HepG2 (cell line): ENCODE results near the gene HIF3A. TPM values are rescaled to one million over a fixed set of nuclear protein-coding genes. Genes with fewer than 3 reads are reported as not detected.

ENCODE experiments used
- ATAC-seq: fragments of 200-7000 bp; cut with Tn5 transposase; 3 replicates; pipeline ENCODE4 v1.9.1; 2020; ENCODE audit warnings: mild to moderate bottlenecking, moderate library complexity
- BruUV-seq: library from RNA; stranded (reverse); fragments of 400-500 nt; replicated peaks from 2 replicates; lab custom pipeline; 2021; lab: Mats Ljungman, UMichigan
- CTCF ChIA-PET: fragments of 300-600 bp; formaldehyde crosslinking; extraction: SDS; loops from one replicate; lab custom pipeline; 2021; ENCODE audit warnings: low total read pairs, inconsistent platforms, low intra/inter-chr PET ratio; lab: Yijun Ruan, JAX
- POLR2A ChIA-PET: fragments of 350-600 bp; sonication (Branson Sonifier 250); formaldehyde crosslinking; loops from one replicate; lab custom pipeline; 2020; ENCODE audit warnings: antibody characterized with exemption, inconsistent platforms; lab: Yijun Ruan, JAX
- DNase-seq: peaks from one replicate; pipeline ENCODE4 v3.0.0-alpha.2; 2015; ENCODE audit warnings: low spot score
- FAIRE-seq: peaks from 3 replicates; lab custom pipeline; 2011; peaks lifted over from hg19 to GRCh38; lab: Jason Lieb, UNC
- H2AFZ ChIP-seq: one replicate; pipeline ENCODE4 v1.6.1; 2011; ENCODE audit warnings: low read length, inconsistent platforms
- H3K27ac ChIP-seq: fragments of 300-600 bp; 3 replicates; pipeline ENCODE4 v1.8.0; 2011; ENCODE audit warnings: mixed run types, mild to moderate bottlenecking, mixed read lengths, low read length, inconsistent platforms; ENCODE audit not compliant: insufficient read depth; ENCODE audit errors: extremely low read length
- H3K27me3 ChIP-seq, 2 experiments: fragments of 200-600 bp in 1 of 2; 2 replicates in 1 of 2; 3 replicates in 1 of 2; pipeline versions ENCODE4 v1.6.0 to v1.8.0; 2011; ENCODE audit warnings: low read length in 2 of 2, mild to moderate bottlenecking in 2 of 2, moderate library complexity in 2 of 2, inconsistent platforms in 1 of 2; ENCODE audit not compliant: insufficient read depth in 2 of 2, control insufficient read depth in 1 of 2
- H3K36me3 ChIP-seq, 2 experiments: fragments of 200-600 bp in 1 of 2; replicated peaks in 1 of 2; 2 replicates in 1 of 2; 3 replicates in 1 of 2; pipeline versions ENCODE4 v1.5.1 to v1.8.0; 2011; ENCODE audit warnings: low read length in 2 of 2, inconsistent platforms in 1 of 2; ENCODE audit not compliant: insufficient read depth in 2 of 2, control insufficient read depth in 1 of 2
- H3K4me1 ChIP-seq: 2 replicates; pipeline ENCODE4 v1.5.1; 2012; ENCODE audit warnings: low read length, inconsistent platforms; ENCODE audit not compliant: insufficient read depth
- H3K4me2 ChIP-seq: 2 replicates; pipeline ENCODE4 v1.6.0; 2011; ENCODE audit warnings: low read depth, low read length, inconsistent platforms
- H3K4me3 ChIP-seq, 3 experiments: fragments of 200-600 bp in 1 of 3; sonication (generic), shearing (Covaris generic) in 1 of 3; replicated peaks in 1 of 3; 2 replicates each; pipeline ENCODE4 v1.5.1; 2011 to 2016; ENCODE audit warnings: low read length in 3 of 3, inconsistent platforms in 2 of 3, low read depth in 2 of 3, mild to moderate bottlenecking in 2 of 3, control low read depth in 1 of 3, mixed read lengths in 1 of 3; ENCODE audit not compliant: insufficient read depth in 1 of 3
- H3K79me2 ChIP-seq: one replicate; pipeline ENCODE4 v1.6.1; 2011; ENCODE audit warnings: low read length, inconsistent platforms; ENCODE audit not compliant: insufficient read depth
- H3K9ac ChIP-seq: 2 replicates; pipeline ENCODE4 v1.6.0; 2011; ENCODE audit warnings: mild to moderate bottlenecking, low read depth, low read length, inconsistent platforms; ENCODE audit not compliant: insufficient read depth
- H3K9me3 ChIP-seq: 2 replicates; pipeline ENCODE4 v1.5.1; 2012; ENCODE audit warnings: mild to moderate bottlenecking, low read length
- H4K20me1 ChIP-seq: 2 replicates; pipeline ENCODE4 v1.6.0; 2011; ENCODE audit warnings: inconsistent platforms, mild to moderate bottlenecking, low read length, moderate library complexity; ENCODE audit not compliant: insufficient read depth
- FOSL2 ChIP-seq: sonication (generic); formaldehyde crosslinking; IDR thresholded peaks from 2 replicates; pipeline ENCODE4 v1.4.0; 2020; ENCODE audit warnings: missing genetic modification reagents
- HMGXB4 ChIP-seq, 2 experiments: sonication (generic) in 1 of 2; formaldehyde crosslinking in 1 of 2; IDR thresholded peaks; 2 replicates each; pipeline versions ENCODE4 v1.4.0 to v1.6.1; 2018 to 2020; ENCODE audit warnings: missing genetic modification reagents in 2 of 2, borderline replicate concordance in 1 of 2, low read depth in 1 of 2, mild to moderate bottlenecking in 1 of 2, missing biosample characterization in 1 of 2
- NFE2 ChIP-seq: sonication (generic); formaldehyde crosslinking; IDR thresholded peaks from 2 replicates; pipeline ENCODE4 v1.4.0; 2020; ENCODE audit warnings: missing genetic modification reagents
- NFKB2 ChIP-seq: sonication (generic); formaldehyde crosslinking; IDR thresholded peaks from 2 replicates; pipeline ENCODE4 v1.4.0; 2020; ENCODE audit warnings: missing genetic modification reagents, borderline replicate concordance
- PBX2 ChIP-seq: IDR thresholded peaks from 2 replicates; pipeline ENCODE4 v1.6.1; 2016; ENCODE audit warnings: control low read depth
- RXRA ChIP-seq: sonication (generic); formaldehyde crosslinking; IDR thresholded peaks from 2 replicates; pipeline ENCODE4 v1.5.1; 2020; ENCODE audit warnings: missing genetic modification reagents
- SRSF4 ChIP-seq: fragments of 200-400 bp; formaldehyde crosslinking; IDR thresholded peaks from one replicate; pipeline ENCODE4 v1.6.1; 2018; ENCODE audit warnings: mild to moderate bottlenecking, low read depth, low read length, moderate library complexity; ENCODE audit not compliant: poor library complexity, severe bottlenecking
- ZBTB14 ChIP-seq: sonication (generic); formaldehyde crosslinking; IDR thresholded peaks from 2 replicates; pipeline ENCODE4 v1.4.0; 2020; ENCODE audit warnings: missing genetic modification reagents
- ZBTB34 ChIP-seq: sonication (generic); formaldehyde crosslinking; IDR thresholded peaks from 2 replicates; pipeline ENCODE4 v1.8.0; 2022; ENCODE audit warnings: mild to moderate bottlenecking, missing genetic modification reagents
- ZNF335 ChIP-seq: sonication (generic); formaldehyde crosslinking; IDR thresholded peaks from 2 replicates; pipeline ENCODE4 v1.4.0; 2020; ENCODE audit warnings: missing genetic modification reagents
- ZNF773 ChIP-seq: sonication (generic); formaldehyde crosslinking; IDR thresholded peaks from 2 replicates; pipeline ENCODE4 v1.4.0; 2020; ENCODE audit warnings: missing genetic modification reagents, borderline replicate concordance
- ZSCAN21 ChIP-seq: sonication (generic); formaldehyde crosslinking; IDR thresholded peaks from 2 replicates; pipeline ENCODE4 v1.8.0; 2022; ENCODE audit warnings: mild to moderate bottlenecking, missing genetic modification reagents, moderate library complexity, borderline replicate concordance
- whole genome bisulfite sequencing: methylation state at CpG from one replicate; pipeline ENCODE4 v1.1.6; 2017; ENCODE audit warnings: low lambda C conversion rate; 5-methylcytosine and 5-hydroxymethylcytosine counted together
- in situ Hi-C: cut with HindIII; loops from 2 replicates; pipeline ENCODE4 v1.10.0; 2017; ENCODE audit warnings: low pct_unique_long_range_greater_than_20kb; ENCODE audit not compliant: extremely low pct_ligation_motif_present
- intact Hi-C: fragments of 100-400 bp; cut with micrococcal nuclease; formaldehyde crosslinking; loops from one replicate; pipeline ENCODE4 v1.10.0; 2022; ENCODE audit not compliant: unreplicated experiment
- polyA plus RNA-seq, 8 experiments: library from polyadenylated mRNA; depleted of rRNA in 3 of 8; stranded (reverse) in 7 of 8; unstranded in 1 of 8; fragments of >200 nt; fragmentation: Illumina TruSeq in 4 of 8; extraction: Trizol in 4 of 8; gene quantifications; 2 replicates each; pipeline versions ENCODE4 v1.2.1 to v1.2.3, GENCODE V29; 2011 to 2016; ENCODE audit warnings: low read depth in 4 of 8, missing spikeins in 1 of 8, mixed read lengths in 1 of 8; ENCODE audit not compliant: insufficient read depth in 1 of 8
- total RNA-seq, 5 experiments: library from RNA; depleted of rRNA; stranded (reverse); fragments of >200 nt; fragmentation: Illumina TruSeq; extraction: Trizol; gene quantifications; 2 replicates each; pipeline ENCODE4 v1.2.3, GENCODE V29; 2016; ENCODE audit warnings: low read depth in 1 of 5
- TF ChIP-seq, protein P1 (sequence below): sonication (generic); formaldehyde crosslinking; IDR thresholded peaks from 2 replicates; pipeline ENCODE4 v1.4.0; 2020; ENCODE audit warnings: missing genetic modification reagents, mild to moderate bottlenecking, borderline replicate concordance
- TF ChIP-seq, protein P2 (sequence below): sonication (generic); formaldehyde crosslinking; IDR thresholded peaks from 2 replicates; pipeline ENCODE4 v1.4.0; 2020; ENCODE audit warnings: mild to moderate bottlenecking, missing genetic modification reagents

Gene HIF3A
- total and polyA plus RNA-seq, 2 of the 13 experiments (the other 11 are each of a cell fraction or from before 2014, with no cell fraction given), result 0.09 to 0.22 TPM

DNA sequence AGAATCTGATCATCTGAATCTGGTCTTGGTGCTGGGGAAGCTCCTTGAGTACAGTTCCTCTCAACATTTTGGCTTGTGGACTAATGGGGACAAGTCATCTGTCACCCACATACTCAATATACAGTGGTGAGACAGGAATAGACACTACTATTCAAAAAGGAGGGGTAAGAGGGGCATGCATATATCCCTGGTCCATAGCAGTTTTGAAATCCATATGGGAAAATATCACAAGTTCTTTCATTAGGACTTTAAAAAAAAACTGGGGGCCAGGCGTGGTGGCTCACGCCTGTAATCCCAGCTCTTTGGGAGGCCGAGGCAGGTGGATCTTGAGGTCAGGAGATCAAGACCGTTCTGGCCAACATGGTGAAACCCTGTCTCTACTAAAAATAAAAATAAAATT is 29.8 kb downstream of the HIF3A start:
- Histone ChIP-seq H3K4me2 (no peak overlapping the region), H3K9ac (no peak overlapping the region), H3K27ac (no peak overlapping the region), H3K27me3 (no peaks in the 10 kb centered on the region), H3K79me2 (no peaks in the 10 kb centered on the region), H3K4me1 (peaks cover 13% of the 10 kb centered on the region), H2AFZ (no peak overlapping the region), H3K4me3 (no peak overlapping the region), H3K9me3 (peaks cover 20% of the 10 kb centered on the region), H4K20me1 (no peaks in the 10 kb centered on the region), H3K36me3 (no peaks in the 10 kb centered on the region)
- in situ Hi-C loops (no loop called here), intact Hi-C loops (no loop called here)
- 47% methylated on average over 4 of the region's 4 CpGs for WGBS
- ChIA-PET CTCF (no interaction called here), POLR2A (no interaction called here)
- FAIRE-seq (no peak), ATAC-seq (no peak), DNase-seq (no peak)
- no TSS peak for BruUV-seq
- TF ChIP-seq ZNF773 (no peak), RXRA (CRISPR knock-in tag) (no peak), ZSCAN21 (CRISPR knock-in tag) (no peak), ZBTB14 (no peak), NFE2 (CRISPR knock-in tag) (no peak), ZBTB34 (CRISPR knock-in tag) (no peak), PBX2 (CRISPR knock-in tag) (no peak), NFKB2 (CRISPR knock-in tag) (no peak), FOSL2 (CRISPR knock-in tag) (no peak), ZNF335 (CRISPR knock-in tag) (no peak), HMGXB4 (CRISPR knock-in tag; IDR thresholded peaks at IDR 0.05; ENCODE audit: borderline replicate concordance in 1 of 2, low read depth in 1 of 2) (no peak), SRSF4 (no peak)
- TF ChIP-seq, protein P1, sequence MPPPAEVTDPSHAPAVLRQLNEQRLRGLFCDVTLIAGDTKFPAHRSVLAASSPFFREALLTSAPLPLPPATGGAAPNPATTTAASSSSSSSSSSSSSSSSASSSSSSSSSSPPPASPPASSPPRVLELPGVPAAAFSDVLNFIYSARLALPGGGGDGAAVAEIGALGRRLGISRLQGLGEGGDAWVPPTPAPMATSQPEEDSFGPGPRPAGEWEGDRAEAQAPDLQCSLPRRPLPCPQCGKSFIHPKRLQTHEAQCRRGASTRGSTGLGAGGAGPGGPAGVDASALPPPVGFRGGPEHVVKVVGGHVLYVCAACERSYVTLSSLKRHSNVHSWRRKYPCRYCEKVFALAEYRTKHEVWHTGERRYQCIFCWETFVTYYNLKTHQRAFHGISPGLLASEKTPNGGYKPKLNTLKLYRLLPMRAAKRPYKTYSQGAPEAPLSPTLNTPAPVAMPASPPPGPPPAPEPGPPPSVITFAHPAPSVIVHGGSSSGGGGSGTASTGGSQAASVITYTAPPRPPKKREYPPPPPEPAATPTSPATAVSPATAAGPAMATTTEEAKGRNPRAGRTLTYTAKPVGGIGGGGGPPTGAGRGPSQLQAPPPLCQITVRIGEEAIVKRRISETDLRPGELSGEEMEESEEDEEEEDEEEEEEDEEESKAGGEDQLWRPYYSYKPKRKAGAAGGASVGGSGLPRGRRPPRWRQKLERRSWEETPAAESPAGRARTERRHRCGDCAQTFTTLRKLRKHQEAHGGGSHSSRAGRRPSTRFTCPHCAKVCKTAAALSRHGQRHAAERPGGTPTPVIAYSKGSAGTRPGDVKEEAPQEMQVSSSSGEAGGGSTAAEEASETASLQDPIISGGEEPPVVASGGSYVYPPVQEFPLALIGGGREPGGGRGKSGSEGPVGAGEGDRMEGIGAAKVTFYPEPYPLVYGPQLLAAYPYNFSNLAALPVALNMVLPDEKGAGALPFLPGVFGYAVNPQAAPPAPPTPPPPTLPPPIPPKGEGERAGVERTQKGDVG (CRISPR knock-in tag), result no peak
- TF ChIP-seq, protein P2, sequence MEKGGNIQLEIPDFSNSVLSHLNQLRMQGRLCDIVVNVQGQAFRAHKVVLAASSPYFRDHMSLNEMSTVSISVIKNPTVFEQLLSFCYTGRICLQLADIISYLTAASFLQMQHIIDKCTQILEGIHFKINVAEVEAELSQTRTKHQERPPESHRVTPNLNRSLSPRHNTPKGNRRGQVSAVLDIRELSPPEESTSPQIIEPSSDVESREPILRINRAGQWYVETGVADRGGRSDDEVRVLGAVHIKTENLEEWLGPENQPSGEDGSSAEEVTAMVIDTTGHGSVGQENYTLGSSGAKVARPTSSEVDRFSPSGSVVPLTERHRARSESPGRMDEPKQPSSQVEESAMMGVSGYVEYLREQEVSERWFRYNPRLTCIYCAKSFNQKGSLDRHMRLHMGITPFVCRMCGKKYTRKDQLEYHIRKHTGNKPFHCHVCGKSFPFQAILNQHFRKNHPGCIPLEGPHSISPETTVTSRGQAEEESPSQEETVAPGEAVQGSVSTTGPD, result no peak
